Astrocyte of the spinal cord (primary cell): Measurements from ENCODE around the gene NUFIP2.

ENCODE experiments used
- DNase-seq: peaks from one replicate; pipeline ENCODE4 v3.0.0; 2011; ENCODE audit warnings: low read depth, low spot score
- H3K4me3 ChIP-seq: 2 replicates; pipeline ENCODE4 v1.5.1; 2011; ENCODE audit warnings: low read depth, mild to moderate bottlenecking, low read length, moderate library complexity
- CTCF ChIP-seq: IDR thresholded peaks from 2 replicates; pipeline ENCODE4 v1.5.1; 2012; ENCODE audit warnings: low read depth, mild to moderate bottlenecking, low read length, inconsistent platforms
- in situ Hi-C: cut with HindIII; loops from 2 replicates; pipeline ENCODE4 v1.10.0; 2017; ENCODE audit warnings: low sequenced_read_pairs

The NUFIP2 gene

GRCh38 chr17:29292992-29293889, 707 bp downstream of the NUFIP2 start:
- DNase-seq: peak; percentile 35
- in situ Hi-C loops: no loop called here
- peak overlapping the region; percentile 94 for H3K4me3 ChIP-seq
- no peak for TF ChIP-seq CTCF

DNA sequence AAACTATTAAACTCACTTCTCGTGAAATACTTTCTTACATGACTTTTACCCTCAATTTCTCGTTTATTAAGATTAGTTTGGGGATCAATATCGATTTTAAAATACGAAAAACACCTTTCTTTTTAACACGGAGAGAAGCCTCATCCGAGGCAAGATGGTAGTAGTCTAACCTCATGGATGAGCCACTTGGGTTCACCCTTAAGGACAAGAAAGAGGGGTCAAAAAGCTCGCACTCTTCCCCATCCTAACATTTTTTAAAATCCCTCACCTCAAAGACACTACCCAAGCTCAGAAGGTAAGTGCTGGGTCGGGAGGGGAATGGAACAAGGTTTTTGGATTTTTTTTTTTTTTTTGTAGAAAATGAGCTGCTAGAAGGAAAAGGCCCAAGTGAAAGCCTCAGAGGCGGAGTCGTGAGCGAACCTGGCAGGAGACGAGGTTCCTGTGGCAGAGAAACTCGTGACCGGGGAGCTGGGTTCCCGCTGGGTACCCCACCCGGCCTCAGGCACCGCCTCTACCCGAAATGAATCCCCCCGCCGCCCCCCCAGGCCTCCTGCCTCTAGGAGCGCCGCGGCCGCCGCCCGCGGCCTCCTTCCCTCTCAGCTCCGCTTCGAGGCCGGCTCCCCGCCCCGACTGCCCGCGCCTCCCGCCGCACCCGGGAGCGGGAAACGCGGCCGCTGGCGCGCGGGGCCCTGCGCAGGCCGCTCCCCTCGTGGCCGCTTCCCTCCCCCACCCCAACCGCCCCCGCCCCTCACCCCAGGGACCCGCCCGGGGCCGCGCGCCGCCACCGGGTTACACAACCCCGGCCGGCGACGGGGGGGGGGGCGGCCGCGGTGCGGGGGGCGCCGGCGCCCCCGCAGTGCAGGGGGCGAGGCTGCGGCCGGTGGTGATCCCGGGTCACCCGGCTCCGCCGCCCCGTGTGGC, 1.6 kb downstream of the NUFIP2 start:
- DNase-seq: peak; percentile 57
- in situ Hi-C loops: no loop called here
- TF ChIP-seq CTCF: no peak

DNA sequence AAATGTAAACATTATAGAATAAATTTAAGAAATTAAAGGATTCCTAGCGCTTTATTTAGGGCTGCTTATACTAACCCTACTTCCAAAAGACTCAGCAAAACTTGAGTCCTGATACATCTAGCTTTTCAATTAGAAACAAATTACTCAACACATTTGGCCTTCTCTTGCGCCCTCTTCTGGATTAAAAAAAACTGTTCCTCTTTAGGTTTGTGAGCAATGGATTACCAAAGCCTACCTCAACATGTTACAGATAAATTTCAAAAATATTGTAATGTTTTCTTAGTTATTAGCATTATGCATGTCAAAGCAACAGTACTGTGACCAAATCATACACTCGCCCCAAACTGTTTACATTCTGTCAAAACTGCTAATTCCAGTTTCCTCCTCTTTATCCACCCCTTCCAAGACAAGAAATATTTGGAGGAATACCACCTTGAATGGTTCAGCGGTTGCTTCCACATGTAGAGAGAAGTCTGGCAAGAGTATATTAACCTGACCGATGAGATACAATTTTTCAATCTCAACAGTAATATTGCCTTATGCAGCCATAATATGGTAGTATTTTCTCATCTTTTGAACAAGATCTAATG, 2.7 kb downstream of the NUFIP2 start:
- peak; percentile 77 for DNase-seq
- in situ Hi-C loops: no loop called here
- TF ChIP-seq CTCF: peak; percentile 53
- H3K4me3 ChIP-seq: peak overlapping the region; percentile 94

More for the DNA sequence above, 1.6 kb downstream of the NUFIP2 start:
- H3K4me3 ChIP-seq: peak overlapping the region; percentile 94

DNA sequence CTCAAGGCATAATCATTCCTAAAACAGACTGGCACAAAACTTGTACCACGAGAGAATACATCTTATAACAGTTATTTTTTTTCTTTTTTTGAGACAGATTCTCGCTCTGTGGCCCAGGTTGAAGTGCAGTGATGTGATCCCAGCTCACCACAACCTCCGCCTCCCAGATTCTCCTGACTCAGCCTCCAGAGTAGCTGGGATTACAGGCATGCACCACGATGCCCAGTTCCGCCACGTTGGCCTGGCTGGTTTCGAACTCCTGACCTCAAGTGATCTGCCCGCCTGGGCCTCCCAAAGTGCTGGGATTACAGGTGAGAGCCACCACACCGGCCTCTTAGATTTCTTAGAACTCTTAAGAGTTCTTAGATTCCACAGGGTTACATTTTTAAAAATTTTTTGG, 4.1 kb downstream of the NUFIP2 start:
- DNase-seq: no peak
- TF ChIP-seq CTCF: no peak
- H3K4me3 ChIP-seq: no peak overlapping the region
- in situ Hi-C loops: no loop called here

DNA sequence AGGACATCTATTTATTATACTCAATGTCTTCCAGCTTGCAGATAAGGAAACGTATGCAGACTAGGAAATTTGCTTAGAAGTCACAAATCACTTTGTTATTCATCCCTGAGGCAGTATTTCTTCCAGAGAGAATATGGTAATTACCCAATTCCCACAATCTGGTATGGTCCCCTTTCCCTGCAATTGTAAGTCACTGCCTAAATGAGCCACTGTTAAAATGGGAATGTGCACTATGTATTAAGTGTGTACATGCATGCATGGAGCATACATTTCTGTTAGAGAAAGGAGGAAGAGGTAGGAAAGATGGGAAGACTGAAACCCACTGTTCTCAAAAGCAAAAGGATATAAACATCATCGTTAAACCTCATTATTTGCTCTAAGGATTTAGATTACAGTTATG, 10.0 kb downstream of the NUFIP2 start:
- no peak for DNase-seq
- no peak overlapping the region for H3K4me3 ChIP-seq
- in situ Hi-C loops: no loop called here
- no peak for TF ChIP-seq CTCF

GRCh38 chr17:29283496-29283895, 10.5 kb downstream of the NUFIP2 start:
- no peak overlapping the region for H3K4me3 ChIP-seq
- no peak for DNase-seq
- TF ChIP-seq CTCF: peak; percentile 7
- in situ Hi-C loops: no loop called here
